ENCODE results near the gene KRT28. TPM values are rescaled to one million over a fixed set of nuclear protein-coding genes. Genes with fewer than 3 reads are reported as not detected.

Gene KRT28
- total and polyA plus RNA-seq, 8 donors: not detected

DNA sequence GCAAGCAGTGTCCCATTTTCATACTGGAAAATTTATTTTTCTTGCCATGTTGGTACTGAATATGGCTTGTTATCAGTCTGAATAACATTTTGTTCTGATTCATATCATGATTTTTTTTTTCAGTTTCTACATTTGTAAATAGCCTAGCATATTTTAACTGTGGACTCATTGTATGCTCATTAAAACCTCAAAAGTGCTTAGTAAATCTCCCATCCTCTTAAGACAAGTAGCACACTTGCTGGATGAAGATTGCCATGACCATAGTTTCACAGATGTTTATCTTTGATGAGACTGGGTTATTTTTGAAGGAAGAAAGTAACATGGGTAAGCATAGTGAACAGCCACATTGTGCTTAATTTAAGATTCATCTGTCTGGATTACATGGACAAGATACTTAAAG, 21.8 kb upstream of the KRT28 start:
- Histone ChIP-seq H3K27me3 (no peaks in the 10 kb centered on the region), H3K4me1 (peaks cover 6 to 15% (median 13%) of the 10 kb centered on the region in 4 donors), H3K4me3 (no peak overlapping the region), H3K9me3 (no peaks in the 10 kb centered on the region), H3K36me3 (peaks cover 4 to 18% (median 12%) of the 10 kb centered on the region in 4 donors), H3K27ac (no peak overlapping the region)
- intact Hi-C loops (cut with DNase I; ENCODE audit: low total_unique reads): no loop called here
- DNase-seq: no peak
- TF ChIP-seq EP300 (IDR thresholded peaks at IDR 0.05) (no peak), CTCF (IDR thresholded peaks at IDR 0.05) (no peak), POLR2AphosphoS5 (IDR thresholded peaks at IDR 0.05) (no peak), POLR2A (IDR thresholded peaks at IDR 0.05) (no peak)

DNA sequence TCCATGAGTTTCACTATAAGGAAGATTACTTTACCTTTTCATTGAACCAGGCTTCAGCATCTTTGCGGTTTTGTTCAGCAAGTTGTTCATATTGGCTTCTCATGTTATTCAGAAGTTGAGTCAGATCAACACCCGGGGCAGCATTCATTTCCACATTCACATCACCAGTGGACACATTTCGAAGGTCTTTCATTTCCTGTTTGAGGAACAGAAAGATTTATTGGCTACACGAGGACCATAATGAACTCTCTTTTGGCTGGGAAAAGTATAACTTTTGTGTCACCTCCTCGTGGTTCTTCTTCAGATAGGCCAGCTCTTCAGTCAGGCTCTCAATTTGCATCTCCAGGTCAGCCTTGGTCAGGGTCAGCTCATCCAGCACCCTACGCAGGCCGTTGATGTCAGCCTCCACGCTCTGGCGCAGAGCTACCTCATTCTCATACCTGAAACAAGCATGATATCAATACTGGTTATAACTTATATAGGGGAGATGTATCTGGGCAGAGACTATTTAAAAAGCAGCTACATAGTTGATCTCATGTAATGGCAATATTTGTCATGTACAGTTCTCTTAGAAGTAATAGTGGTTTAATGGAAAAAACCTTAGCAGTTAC, 20.6 kb upstream of the KRT28 start:
- DNase-seq: no peak
- no peak for TF ChIP-seq EP300 (IDR thresholded peaks at IDR 0.05)
- intact Hi-C loops (cut with DNase I; ENCODE audit: low total_unique reads): no loop called here
- Histone ChIP-seq H3K36me3 (peaks cover 4 to 19% (median 12%) of the 10 kb centered on the region in 4 donors), H3K27me3 (no peaks in the 10 kb centered on the region), H3K4me3 (no peak overlapping the region), H3K27ac (no peak overlapping the region), H3K9me3 (no peaks in the 10 kb centered on the region), H3K4me1 (peaks cover 6 to 15% (median 13%) of the 10 kb centered on the region in 4 donors)
- 85 to 89% (median 88%) methylated on average over 9 of the region's 9 CpGs for WGBS, 5 donors

GRCh38 chr17:40819528-40820125, 19.9 kb upstream of the KRT28 start:
- TF ChIP-seq EP300 (IDR thresholded peaks at IDR 0.05): no peak
- TF ChIP-seq CTCF (IDR thresholded peaks at IDR 0.05): no peak
- no peak for TF ChIP-seq POLR2AphosphoS5 (IDR thresholded peaks at IDR 0.05)
- no peak for TF ChIP-seq POLR2A (IDR thresholded peaks at IDR 0.05)
- 47 to 63% (median 55%) methylated on average over 9 of the region's 9 CpGs for WGBS, 5 donors
- Histone ChIP-seq H3K9me3 (peaks cover 0 to 2% (median 1%) of the 10 kb centered on the region in 4 donors), H3K27ac (peak overlapping the region in 4 of 5 donors; percentile 85 to 90 (median 88)), H3K4me3 (peak overlapping the region; percentile 59 to 83 (median 68)), H3K27me3 (no peaks in the 10 kb centered on the region), H3K36me3 (peaks cover 4 to 19% (median 12%) of the 10 kb centered on the region in 4 donors), H3K4me1 (peaks cover 6 to 15% (median 13%) of the 10 kb centered on the region in 4 donors)
- intact Hi-C loops (cut with DNase I; ENCODE audit: low total_unique reads): no loop called here
- peak in 1 of 2 donors; percentile 40 for DNase-seq

- Histone ChIP-seq H3K27me3 (no peaks in the 10 kb centered on the region), H3K36me3 (peaks cover 4 to 19% (median 12%) of the 10 kb centered on the region in 4 donors), H3K9me3 (peaks cover 0 to 3% (median 1%) of the 10 kb centered on the region in 4 donors), H3K4me3 (peak overlapping the region; percentile 59 to 83 (median 68)), H3K4me1 (peaks cover 6 to 15% (median 13%) of the 10 kb centered on the region in 4 donors), H3K27ac (peak overlapping the region; percentile 85 to 99 (median 89))
- peak; percentile 83 to 97 for DNase-seq
- WGBS, 5 donors: 1 to 2% (median 2%) methylated on average over 33 to 73 of the region's 73 CpGs
- no peak for TF ChIP-seq EP300 (IDR thresholded peaks at IDR 0.05)
- peak in 2 of 3 donors; percentile 50 to 55 for TF ChIP-seq POLR2AphosphoS5 (IDR thresholded peaks at IDR 0.05)
- TF ChIP-seq CTCF (IDR thresholded peaks at IDR 0.05): no peak
- TF ChIP-seq POLR2A (IDR thresholded peaks at IDR 0.05): no peak
- intact Hi-C loops (cut with DNase I; ENCODE audit: low total_unique reads): no loop called here
These were observed 19.2 kb upstream of the KRT28 start for GRCh38 chr17:40818733-40819527.

Data from stomach (tissue), 9 donors.